ENCODE results near the gene ATF4.

DNA sequence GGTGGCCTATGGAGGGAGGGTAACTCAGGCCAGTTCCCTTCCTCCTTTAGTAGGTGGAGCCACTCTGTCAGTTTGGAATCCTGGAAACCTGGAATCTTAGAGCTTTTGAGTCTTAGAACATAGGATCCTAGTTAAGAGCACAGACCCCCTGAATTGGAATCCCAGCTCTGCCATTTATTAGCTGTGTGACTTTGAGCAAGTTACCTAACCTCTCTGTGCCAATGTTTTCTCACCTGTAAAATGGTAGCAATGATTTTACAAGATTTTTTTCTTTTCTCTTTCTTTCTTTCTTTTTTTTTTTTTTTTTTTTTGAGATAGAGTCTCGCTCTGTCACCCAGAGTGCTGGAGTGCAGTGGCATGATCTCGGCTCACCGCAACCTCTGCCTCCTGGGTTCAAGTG, 33.1 kb downstream of the ATF4 start:
- TF ChIP-seq EP300 (IDR thresholded peaks at IDR 0.05) (no peak), CTCF (IDR thresholded peaks at IDR 0.05) (no peak), POLR2A (IDR thresholded peaks at IDR 0.05) (no peak)

Data from stomach (tissue), 4 donors.